ENCODE data around the gene SPIRE1. TPM values are rescaled to one million over a fixed set of nuclear protein-coding genes. Genes with fewer than 3 reads are reported as not detected.

Gene SPIRE1
- total and polyA plus RNA-seq, 8 donors: 3.1 to 24.4 (median 8.4) TPM

DNA sequence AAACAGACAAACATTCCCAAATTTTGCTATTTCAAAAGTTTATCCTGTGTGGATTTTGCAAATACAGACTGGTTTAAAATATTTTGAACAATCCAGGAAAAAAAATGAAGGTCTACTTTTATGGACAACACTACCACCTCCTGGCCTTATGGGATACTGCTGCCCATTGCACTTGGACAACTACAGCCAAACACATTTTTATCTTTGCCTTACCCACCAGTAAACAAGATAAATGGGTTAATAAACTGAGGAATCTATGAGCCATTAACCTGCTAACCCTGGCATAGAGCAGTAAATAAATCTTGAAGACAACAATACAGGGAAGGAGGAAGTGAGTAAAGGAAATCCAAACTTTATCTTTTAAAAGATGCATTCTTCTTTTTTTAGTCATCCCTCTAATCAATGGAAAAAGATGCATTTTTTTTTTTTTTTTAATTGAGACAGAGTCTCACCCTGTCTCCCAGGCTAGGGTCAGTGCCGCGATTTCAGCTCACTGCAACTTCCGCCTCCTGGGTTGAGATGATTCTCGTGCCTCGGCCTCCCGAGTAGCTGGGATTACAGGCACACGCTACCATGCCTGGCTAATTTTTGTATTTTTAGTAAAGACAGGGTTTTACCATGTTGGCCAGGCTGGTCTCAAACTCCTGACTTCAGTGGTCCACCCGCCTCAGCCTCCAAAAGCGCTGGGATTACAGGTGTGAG lies 2.1 kb upstream of the SPIRE1 start:
- 66 to 81% (median 69%) methylated on average over 9 of the region's 9 CpGs for WGBS, 5 donors
- intact Hi-C loops (cut with DNase I; ENCODE audit: low total_unique reads): loop anchor here (5.0 kb wide), 1 partner anchor 268 kb away; no protein-coding TSS in a partner anchor
- Histone ChIP-seq H3K9me3 (no peaks in the 10 kb centered on the region), H3K27me3 (no peaks in the 10 kb centered on the region), H3K36me3 (peaks cover 0 to 2% (median 0%) of the 10 kb centered on the region in 4 donors), H3K4me3 (no peak overlapping the region), H3K27ac (no peak overlapping the region), H3K4me1 (peaks cover 10 to 43% (median 23%) of the 10 kb centered on the region in 4 donors)
- DNase-seq: peak; percentile 35 to 83
- TF ChIP-seq, protein P1, sequence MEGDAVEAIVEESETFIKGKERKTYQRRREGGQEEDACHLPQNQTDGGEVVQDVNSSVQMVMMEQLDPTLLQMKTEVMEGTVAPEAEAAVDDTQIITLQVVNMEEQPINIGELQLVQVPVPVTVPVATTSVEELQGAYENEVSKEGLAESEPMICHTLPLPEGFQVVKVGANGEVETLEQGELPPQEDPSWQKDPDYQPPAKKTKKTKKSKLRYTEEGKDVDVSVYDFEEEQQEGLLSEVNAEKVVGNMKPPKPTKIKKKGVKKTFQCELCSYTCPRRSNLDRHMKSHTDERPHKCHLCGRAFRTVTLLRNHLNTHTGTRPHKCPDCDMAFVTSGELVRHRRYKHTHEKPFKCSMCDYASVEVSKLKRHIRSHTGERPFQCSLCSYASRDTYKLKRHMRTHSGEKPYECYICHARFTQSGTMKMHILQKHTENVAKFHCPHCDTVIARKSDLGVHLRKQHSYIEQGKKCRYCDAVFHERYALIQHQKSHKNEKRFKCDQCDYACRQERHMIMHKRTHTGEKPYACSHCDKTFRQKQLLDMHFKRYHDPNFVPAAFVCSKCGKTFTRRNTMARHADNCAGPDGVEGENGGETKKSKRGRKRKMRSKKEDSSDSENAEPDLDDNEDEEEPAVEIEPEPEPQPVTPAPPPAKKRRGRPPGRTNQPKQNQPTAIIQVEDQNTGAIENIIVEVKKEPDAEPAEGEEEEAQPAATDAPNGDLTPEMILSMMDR (IDR thresholded peaks at IDR 0.05): peak in 6 of 7 experiments; percentile 16 to 91 (median 83)
- no peak for TF ChIP-seq POLR2A (IDR thresholded peaks at IDR 0.05)
- TF ChIP-seq POLR2AphosphoS5 (IDR thresholded peaks at IDR 0.05): peak in 1 of 3 donors; percentile 35
- TF ChIP-seq EP300 (IDR thresholded peaks at IDR 0.05): no peak

DNA sequence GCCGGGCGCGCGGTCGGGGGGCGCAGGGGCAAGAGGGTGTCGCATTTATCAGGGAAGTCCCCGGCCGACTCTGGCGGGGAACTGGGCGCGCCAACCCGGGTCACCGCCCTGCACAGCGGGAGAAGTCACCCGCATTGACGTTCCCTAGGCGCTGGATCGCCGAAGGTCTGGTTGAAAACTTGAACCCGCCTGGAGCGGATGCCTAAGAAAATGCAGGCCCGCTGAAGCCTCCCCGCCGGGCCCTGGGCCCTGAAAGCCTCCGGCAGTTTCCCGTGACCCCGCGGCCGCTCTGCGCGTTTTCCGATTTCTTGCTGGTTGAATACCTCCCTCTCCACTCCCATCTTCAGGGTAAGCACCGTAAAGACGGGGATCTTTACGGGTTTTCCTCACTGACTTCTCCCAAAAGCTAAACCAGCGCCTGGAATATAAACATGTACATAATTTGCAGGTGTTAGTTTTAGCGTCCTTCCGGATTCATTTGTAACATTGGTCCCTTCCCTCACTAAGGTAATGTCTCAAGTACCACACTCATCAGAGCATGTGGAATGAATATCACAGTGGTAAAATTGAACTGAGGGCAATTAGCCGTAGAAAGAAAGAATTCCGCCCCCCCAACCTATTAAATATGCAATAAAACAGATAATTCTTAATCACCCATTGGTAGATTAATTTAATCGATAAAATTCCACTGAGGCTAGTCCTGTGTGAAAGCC lies 675 bp upstream of the SPIRE1 start:
- Histone ChIP-seq H3K27ac (peak overlapping the region; percentile 90 to 97 (median 94)), H3K4me3 (peak overlapping the region; percentile 74 to 90 (median 82)), H3K4me1 (peaks cover 10 to 45% (median 25%) of the 10 kb centered on the region in 4 donors), H3K36me3 (no peaks in the 10 kb centered on the region), H3K27me3 (no peaks in the 10 kb centered on the region), H3K9me3 (no peaks in the 10 kb centered on the region)
- DNase-seq: peak in 1 of 2 donors; percentile 44
- WGBS, 5 donors: 13 to 37% (median 14%) methylated on average over 19 to 42 of the region's 42 CpGs
- intact Hi-C loops (cut with DNase I; ENCODE audit: low total_unique reads): no loop called here
- TF ChIP-seq POLR2AphosphoS5 (IDR thresholded peaks at IDR 0.05) (no peak), EP300 (IDR thresholded peaks at IDR 0.05) (no peak), POLR2A (IDR thresholded peaks at IDR 0.05) (no peak)
- TF ChIP-seq, protein P1 (IDR thresholded peaks at IDR 0.05): no peak

DNA sequence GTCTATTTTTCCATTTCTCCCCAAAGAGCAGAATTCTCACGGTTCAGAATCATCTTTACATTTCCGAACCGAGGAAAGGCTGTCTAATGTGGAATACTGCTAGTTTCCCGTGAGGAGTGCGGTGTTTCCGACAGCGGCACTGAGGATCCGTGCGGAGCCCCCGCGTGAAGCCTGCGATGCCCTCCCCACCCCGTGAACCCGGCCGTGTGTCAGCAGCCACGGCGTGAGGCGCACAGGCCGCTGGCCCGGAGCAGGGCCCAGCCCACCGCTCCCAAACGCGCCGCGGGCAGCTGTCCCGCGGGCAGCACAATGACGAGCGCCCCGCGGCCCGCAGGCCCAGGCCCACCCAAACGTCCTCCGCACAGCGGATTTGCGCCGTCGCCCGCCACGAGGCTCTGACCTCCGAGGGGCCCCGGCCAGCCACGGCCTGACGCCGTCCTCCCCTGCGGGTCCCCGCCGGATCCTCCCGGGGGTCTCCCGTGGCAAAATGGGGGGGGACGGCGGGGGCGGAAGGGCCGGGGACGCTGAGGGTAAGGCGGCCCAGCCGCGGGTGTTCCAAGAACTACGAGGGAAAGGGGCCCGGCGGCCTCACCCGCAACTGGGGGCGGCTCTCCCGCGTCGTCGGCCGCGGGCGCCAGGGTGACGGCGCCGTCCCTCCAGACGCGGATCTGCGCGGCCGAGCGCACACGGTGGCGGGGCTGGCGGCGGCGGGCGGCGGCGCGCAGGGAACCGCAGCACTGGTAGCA lies 796 bp downstream of the SPIRE1 start:
- no peaks in the 10 kb centered on the region for H3K9me3 ChIP-seq
- no peaks in the 10 kb centered on the region for H3K27me3 ChIP-seq
- 0 to 2% (median 1%) methylated on average over 26 to 89 of the region's 89 CpGs for WGBS, 5 donors
- H3K4me3 ChIP-seq: peak overlapping the region; percentile 74 to 90 (median 82)
- peak overlapping the region; percentile 90 to 97 (median 94) for H3K27ac ChIP-seq
- peaks cover 10 to 55% (median 29%) of the 10 kb centered on the region in 4 donors for H3K4me1 ChIP-seq
- peak in 2 of 3 donors; percentile 24 to 38 for TF ChIP-seq POLR2AphosphoS5 (IDR thresholded peaks at IDR 0.05)
- TF ChIP-seq, protein P1 (IDR thresholded peaks at IDR 0.05): no peak
- peak; percentile 34 to 76 for DNase-seq
- intact Hi-C loops (cut with DNase I; ENCODE audit: low total_unique reads): no loop called here
- no peaks in the 10 kb centered on the region for H3K36me3 ChIP-seq

DNA sequence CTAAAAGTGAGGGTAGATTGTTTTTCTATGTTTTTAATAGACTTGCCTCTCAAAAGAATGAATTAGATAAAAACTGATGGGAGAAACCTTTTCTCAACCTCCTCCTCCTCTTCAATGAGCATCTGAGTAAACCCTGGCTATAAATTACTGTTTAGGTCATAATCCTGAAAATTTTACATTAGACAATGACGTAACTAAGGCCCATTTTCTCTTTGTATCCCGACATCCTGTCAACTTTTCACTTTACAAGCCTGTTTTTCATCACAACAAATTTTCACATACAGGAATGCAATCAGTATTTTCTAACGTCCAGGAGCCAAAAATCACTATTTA lies 1.3 kb downstream of the SPIRE1 start:
- peak overlapping the region; percentile 74 to 90 (median 82) for H3K4me3 ChIP-seq
- no peaks in the 10 kb centered on the region for H3K36me3 ChIP-seq
- intact Hi-C loops (cut with DNase I; ENCODE audit: low total_unique reads): no loop called here
- peak in 1 of 2 donors; percentile 40 for DNase-seq
- H3K4me1 ChIP-seq: peaks cover 10 to 57% (median 31%) of the 10 kb centered on the region in 4 donors
- WGBS, 5 donors: 21 to 34% (median 29%) methylated on average over 3 of the region's 3 CpGs
- H3K9me3 ChIP-seq: no peaks in the 10 kb centered on the region
- H3K27ac ChIP-seq: peak overlapping the region in 4 of 5 donors; percentile 90 to 97 (median 93)
- no peaks in the 10 kb centered on the region for H3K27me3 ChIP-seq
- no peak for TF ChIP-seq POLR2AphosphoS5 (IDR thresholded peaks at IDR 0.05)
- TF ChIP-seq, protein P1 (IDR thresholded peaks at IDR 0.05): no peak
- TF ChIP-seq EP300 (IDR thresholded peaks at IDR 0.05): no peak
- no peak for TF ChIP-seq POLR2A (IDR thresholded peaks at IDR 0.05)

All from stomach (tissue), 9 donors.